Stimulated activated CD4-positive, alpha-beta T cell treated with anti-CD3 and anti-CD28 coated beads, Interleukin-12 subunit alpha, Interleukin-12 subunit beta, amount 100 ng/mL, for 4 hours (primary cell): ENCODE results near the gene CAMP.
"Not testable (repeated sequence)": the region's sequence is repeated elsewhere in the genome, so short reads cannot be mapped to it uniquely, and the experiment has no call there.

ENCODE experiments used
- DNase-seq: peaks from one replicate; pipeline ENCODE4 v3.0.0-alpha.2; 2020

Gene CAMP

DNA sequence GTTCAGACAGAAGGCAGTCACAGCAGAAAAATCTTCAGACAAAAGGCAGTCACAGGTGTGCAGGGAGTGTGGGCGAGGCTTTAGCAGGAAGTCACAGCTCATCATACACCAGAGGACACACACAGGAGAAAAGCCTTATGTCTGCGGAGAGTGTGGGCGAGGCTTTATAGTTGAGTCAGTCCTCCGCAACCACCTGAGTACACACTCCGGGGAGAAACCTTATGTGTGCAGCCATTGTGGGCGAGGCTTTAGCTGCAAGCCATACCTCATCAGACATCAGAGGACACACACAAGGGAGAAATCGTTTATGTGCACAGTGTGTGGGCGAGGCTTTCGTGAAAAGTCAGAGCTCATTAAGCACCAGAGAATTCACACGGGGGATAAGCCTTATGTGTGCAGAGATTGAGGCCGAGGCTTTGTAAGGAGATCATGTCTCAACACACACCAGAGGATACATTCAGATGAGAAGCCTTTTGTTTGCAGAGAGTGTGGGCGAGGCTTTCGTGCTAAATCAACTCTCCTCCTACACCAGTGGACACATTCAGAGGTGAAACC, 45.2 kb downstream of the CAMP start:
- peak; percentile 77 for DNase-seq

DNA sequence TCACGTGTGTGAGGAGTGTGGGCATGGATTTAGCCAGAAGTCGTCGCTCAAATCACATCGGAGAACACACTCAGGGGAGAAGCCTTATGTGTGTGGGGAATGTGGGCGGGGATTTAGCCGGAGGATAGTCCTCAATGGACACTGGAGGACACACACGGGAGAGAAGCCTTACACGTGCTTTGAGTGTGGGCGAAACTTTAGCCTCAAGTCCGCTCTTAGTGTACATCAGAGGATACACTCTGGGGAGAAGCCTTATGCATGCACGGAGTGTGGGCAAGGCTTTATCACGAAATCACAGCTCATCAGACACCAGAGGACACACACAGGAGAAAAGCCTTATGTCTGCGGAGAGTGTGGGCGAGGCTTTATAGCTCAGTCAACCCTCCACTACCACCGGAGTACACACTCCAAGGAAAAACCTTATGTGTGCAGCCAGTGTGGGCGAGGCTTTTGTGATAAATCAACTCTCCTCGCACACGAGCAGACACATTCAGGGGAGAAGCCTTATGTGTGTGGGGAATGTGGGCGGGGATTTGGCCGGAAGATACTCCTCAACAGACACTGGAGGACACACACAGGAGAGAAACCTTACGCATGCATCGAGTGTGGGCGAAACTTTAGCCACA, 45.8 kb downstream of the CAMP start:
- peak; percentile 45 for DNase-seq

DNA sequence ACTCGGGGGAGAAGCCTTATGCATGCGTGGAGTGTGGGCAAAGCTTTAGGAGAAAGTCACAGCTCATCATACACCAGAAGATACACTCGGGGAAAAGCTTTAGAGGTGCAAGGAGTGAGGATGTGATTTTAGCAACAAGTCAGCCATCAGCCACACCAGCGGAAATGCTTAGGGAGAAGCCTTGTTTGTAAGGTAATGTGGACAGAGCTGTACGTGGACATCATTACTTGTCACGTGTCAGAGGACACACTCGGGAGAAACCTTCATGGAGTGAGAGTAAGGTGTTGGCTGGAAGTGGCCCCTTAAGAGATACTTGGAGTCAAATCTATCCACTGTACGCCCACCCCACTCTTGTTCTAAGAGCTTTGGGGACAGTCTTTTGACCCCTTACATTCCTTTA, 46.3 kb downstream of the CAMP start:
- DNase-seq: no peak

DNA sequence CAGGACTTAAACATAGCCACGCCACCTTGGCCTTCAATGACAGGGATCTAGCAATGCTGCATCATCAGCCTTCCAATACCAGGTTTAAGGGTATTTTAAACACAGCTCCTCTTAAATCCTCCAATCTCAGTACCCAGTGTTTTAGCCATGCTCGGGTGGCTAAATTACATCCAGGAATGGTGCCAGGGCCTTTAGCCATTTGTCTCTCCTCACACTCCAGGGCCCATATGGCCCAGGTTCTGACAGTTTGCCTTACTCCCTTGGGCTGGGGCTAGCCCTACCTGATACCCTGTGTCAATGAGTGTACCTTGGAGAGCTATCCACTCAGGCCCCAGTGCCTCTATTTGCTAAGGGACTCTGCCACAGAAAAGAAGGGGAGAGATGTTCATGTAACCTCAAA, 47.0 kb downstream of the CAMP start:
- no peak for DNase-seq

DNA sequence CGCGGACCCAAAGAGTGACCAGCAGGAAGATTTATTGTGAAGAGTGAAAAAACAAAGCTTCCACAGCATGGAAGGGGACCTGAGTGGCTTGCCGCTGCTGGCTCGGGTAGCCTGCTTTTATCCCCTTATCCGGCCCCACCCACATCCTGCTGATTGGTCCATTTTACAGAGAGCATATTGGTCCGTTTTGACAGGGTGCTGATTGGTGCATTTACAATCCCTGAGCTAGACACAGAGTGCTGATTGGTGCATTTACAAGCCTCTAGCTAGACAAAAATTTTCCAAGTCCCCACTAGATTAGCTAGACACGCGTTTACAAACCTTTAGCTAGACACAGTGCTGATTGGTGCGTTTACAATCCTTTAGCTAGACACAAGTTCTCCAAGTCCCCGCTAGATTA, 47.9 kb downstream of the CAMP start:
- not testable (repeated sequence) for DNase-seq

DNA sequence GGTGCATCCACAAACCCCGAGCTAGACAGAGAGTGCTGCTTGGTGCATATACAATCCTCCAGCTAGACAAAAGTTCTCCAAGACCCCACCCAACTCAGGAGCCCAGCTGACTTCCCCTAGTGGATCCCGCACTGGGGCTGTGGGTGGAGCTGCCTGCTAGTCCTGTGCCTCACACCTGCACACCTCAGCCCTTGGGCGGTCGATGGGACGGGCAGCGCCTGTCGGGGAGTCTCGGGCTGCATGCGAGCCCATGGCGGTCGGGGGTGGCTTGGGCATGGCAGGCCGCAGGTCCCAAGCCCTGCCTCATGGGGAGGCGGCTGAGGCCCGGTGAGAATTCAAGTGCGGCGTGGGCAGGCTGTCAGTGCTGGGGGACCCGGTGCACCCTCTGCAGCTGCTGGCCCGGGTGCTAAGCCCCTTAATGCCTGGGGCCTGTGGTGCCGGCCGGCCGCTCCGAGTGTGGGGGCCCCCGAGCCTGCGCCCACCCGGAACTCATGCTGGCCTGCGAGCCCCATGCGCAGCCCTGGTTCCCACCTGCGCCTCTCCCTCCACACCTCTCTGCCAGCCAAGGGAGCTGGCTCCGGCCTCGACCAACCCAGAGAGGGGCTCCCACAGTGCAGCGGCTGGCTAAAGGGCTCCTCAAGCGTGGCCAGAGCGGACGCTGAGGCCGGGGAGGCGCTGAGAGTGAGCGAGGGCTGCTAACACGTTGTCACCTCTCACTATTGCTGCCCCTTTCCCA, 48.6 kb downstream of the CAMP start:
- DNase-seq: no peak

DNA sequence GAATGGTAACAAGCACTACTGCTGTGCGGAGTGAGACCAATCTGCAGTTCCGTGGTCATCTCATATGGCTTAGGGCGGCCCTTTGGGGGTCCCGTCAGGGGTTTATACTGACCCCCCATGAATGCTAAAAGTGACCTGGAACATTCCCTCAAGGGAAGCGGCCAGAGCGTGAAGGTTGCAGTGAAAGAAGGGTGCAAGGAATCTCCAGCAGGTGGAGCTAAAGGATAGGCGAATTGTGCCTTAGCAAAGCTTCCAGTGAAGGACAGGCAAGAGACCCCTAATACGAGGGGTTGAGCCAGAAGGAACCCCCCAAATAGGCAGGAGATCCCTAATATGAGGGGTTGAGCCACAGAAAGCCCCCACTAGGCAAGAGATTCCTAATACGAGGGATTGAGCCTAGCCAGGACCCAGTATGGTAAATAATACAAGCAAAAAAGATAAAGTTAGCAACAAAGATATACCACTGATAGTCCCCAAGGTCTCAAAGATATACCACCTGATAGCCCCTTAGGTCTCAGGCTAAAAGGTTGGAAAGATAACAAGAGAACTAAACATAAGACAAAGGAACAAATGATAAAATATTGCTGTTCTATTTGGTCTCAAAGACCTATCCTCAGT, 50.4 kb downstream of the CAMP start:
- peak; percentile 31 for DNase-seq

DNA sequence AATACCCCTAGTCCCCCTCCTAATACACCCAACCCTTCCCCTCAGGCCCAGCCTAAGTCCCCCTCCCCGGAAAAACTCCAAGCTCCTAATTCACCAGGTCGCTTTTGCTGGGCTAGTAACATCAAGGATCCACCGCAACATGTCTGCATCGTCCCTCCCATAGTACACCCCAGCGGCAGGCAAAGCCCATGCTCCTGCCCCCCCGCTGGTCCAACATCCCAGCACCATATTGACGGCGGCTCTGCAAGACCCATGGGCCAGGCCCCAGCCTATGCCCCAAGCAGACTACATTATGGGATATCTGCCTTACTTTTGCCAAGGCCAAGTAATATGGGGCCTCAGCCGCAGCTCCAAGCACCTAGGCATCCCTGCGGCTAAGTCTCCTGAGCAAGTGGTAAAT, 51.2 kb downstream of the CAMP start:
- DNase-seq: no peak
